Hepatocyte (in vitro differentiated cells): Measurements from ENCODE around the gene INTS4.

Experiments
- CTCF ChIP-seq: fragments of 200-600 bp; sonication (generic); IDR thresholded peaks from 2 replicates; pipeline ENCODE4 v1.5.1; 2016; ENCODE audit warnings: antibody characterized with exemption, mild to moderate bottlenecking; ENCODE audit not compliant: poor library complexity
- EZH2phosphoT487 ChIP-seq: fragments of 200-600 bp; sonication (generic); IDR thresholded peaks from one replicate; pipeline ENCODE4 v1.6.1; 2018; ENCODE audit warnings: antibody characterized with exemption, mild to moderate bottlenecking, low read depth, moderate library complexity; ENCODE audit not compliant: unreplicated experiment, severe bottlenecking

- TF ChIP-seq CTCF: no peak
- no peak for TF ChIP-seq EZH2phosphoT487
These were observed 25.3 kb upstream of the INTS4 start for GRCh38 chr11:78019808-78020207.
